ENCODE measurements around the gene IRS2.
"Not testable (repeated sequence)": the region's sequence is repeated elsewhere in the genome, so short reads cannot be mapped to it uniquely, and the experiment has no call there.

The IRS2 gene

GRCh38 chr13:109786457-109787134 is at the start of gene IRS2:
IRS2 (minus strand) TSS chr13:109786583; CDS start chr13:109786053, 530 bp downstream.
- DNase-seq: peak; percentile 90

GRCh38 chr13:109834973-109835720 is 48.8 kb upstream of the IRS2 start:
- no peak for DNase-seq

GRCh38 chr13:109833940-109834339 is 47.6 kb upstream of the IRS2 start:
- DNase-seq: no peak

GRCh38 chr13:109833071-109833470 is 46.7 kb upstream of the IRS2 start:
- DNase-seq: no peak

- not testable (repeated sequence) for DNase-seq
These were observed 42.4 kb upstream of the IRS2 start for GRCh38 chr13:109828591-109829316.

- DNase-seq: not testable (repeated sequence)
These were observed 36.8 kb upstream of the IRS2 start for GRCh38 chr13:109823201-109823600.

GRCh38 chr13:109821103-109821502 is 34.7 kb upstream of the IRS2 start:
- no peak for DNase-seq

- DNase-seq: no peak
These were observed 33.5 kb upstream of the IRS2 start for GRCh38 chr13:109819874-109820273.

GRCh38 chr13:109818886-109819285 is 32.5 kb upstream of the IRS2 start:
- no peak for DNase-seq

- no peak for DNase-seq
These were observed 31.5 kb upstream of the IRS2 start for GRCh38 chr13:109817591-109818535.

GRCh38 chr13:109816808-109817203 is 30.4 kb upstream of the IRS2 start:
- DNase-seq: no peak

GRCh38 chr13:109816112-109816807 is 29.9 kb upstream of the IRS2 start:
- no peak for DNase-seq

GRCh38 chr13:109815651-109816050 is 29.3 kb upstream of the IRS2 start:
- no peak for DNase-seq

GRCh38 chr13:109813663-109814062 is 27.3 kb upstream of the IRS2 start:
- no peak for DNase-seq

GRCh38 chr13:109812382-109812781 is 26.0 kb upstream of the IRS2 start:
- DNase-seq: no peak

GRCh38 chr13:109810761-109811510 is 24.6 kb upstream of the IRS2 start:
- DNase-seq: no peak

GRCh38 chr13:109809216-109809932 is 23.0 kb upstream of the IRS2 start:
- no peak for DNase-seq

- DNase-seq: no peak
These were observed 21.0 kb upstream of the IRS2 start for GRCh38 chr13:109807345-109807744.

- DNase-seq: no peak
These were observed 18.3 kb upstream of the IRS2 start for GRCh38 chr13:109804654-109805053.

- DNase-seq: no peak
These were observed 17.4 kb upstream of the IRS2 start for GRCh38 chr13:109803825-109804224.
